ENCODE data around the gene CCDC186. TPM values are rescaled to one million over a fixed set of nuclear protein-coding genes. Genes with fewer than 3 reads are reported as not detected.

CCDC186 gene
- polyA plus RNA-seq, 1 donor from 2014 or later = 24.2 TPM

DNA sequence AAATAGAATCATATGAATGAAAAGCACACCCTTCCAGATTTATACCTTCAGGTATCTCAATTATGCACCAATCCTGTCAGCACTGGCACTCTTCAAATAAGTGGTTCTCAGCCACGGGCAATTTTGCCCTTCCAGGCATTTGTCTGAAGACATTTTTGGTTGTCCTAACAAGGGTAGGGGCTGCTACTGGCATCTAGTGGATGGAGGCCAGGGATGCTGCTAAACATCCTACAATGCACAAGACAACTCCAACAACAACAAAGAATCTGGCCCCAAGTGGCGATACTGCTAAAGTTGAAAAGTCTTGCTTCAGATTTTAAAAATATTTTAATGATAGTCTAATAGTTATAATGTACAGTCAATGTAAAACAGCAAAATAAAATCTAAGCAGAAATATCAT is 16.1 kb downstream of the CCDC186 start:
- Histone ChIP-seq H3F3A (ENCODE audit: insufficient read depth, low read length, poor library complexity, severe bottlenecking) (no peaks in the 10 kb centered on the region), H3K9me3 (ENCODE audit: low read length) (no peaks in the 10 kb centered on the region), H3K4me3 (ENCODE audit: low read length) (no peak overlapping the region), H3K79me2 (replicated peaks; ENCODE audit: insufficient read depth, low read length) (no peaks in the 10 kb centered on the region), H4K20me1 (ENCODE audit: insufficient read depth) (no peaks in the 10 kb centered on the region), H3K27me3 (ENCODE audit: insufficient read depth, low read depth, low read length) (no peaks in the 10 kb centered on the region), H3K9me2 (ENCODE audit: insufficient read depth, low read length) (no peaks in the 10 kb centered on the region), H3K9ac (ENCODE audit: low read length) (no peak overlapping the region), H3K27ac (ENCODE audit: low read length) (no peak overlapping the region), H2AFZ (ENCODE audit: low read depth, low read length) (no peak overlapping the region), H3K4me2 (ENCODE audit: low read length) (no peak overlapping the region), H3K36me3 (ENCODE audit: insufficient read depth, low read length) (peaks cover 4% of the 10 kb centered on the region)
- no peak for TF ChIP-seq EZH2 (IDR thresholded peaks at IDR 0.05; ENCODE audit: borderline replicate concordance, insufficient read depth, low read length, poor library complexity, severe bottlenecking)
- TF ChIP-seq SMC3 (conservative IDR thresholded peaks at IDR 0.05; ENCODE audit: poor library complexity) = no peak
- TF ChIP-seq EP300 (conservative IDR thresholded peaks at IDR 0.05; ENCODE audit: poor library complexity, severe bottlenecking) = no peak
- TF ChIP-seq RAD21 (conservative IDR thresholded peaks at IDR 0.05) = no peak
- no peak for TF ChIP-seq REST (IDR thresholded peaks at IDR 0.05; ENCODE audit: borderline replicate concordance)
- no peak for TF ChIP-seq CTCF (IDR thresholded peaks at IDR 0.05; ENCODE audit: poor library complexity, severe bottlenecking)
- no peak for TF ChIP-seq MXI1 (conservative IDR thresholded peaks at IDR 0.05; ENCODE audit: poor library complexity, severe bottlenecking)
- no peak for TF ChIP-seq POLR2AphosphoS5 (IDR thresholded peaks at IDR 0.05)
- TF ChIP-seq TAF1 (IDR thresholded peaks at IDR 0.05; ENCODE audit: low read depth) = no peak

- Histone ChIP-seq H3K4me2 (ENCODE audit: low read length) (no peak overlapping the region), H4K20me1 (ENCODE audit: insufficient read depth) (no peaks in the 10 kb centered on the region), H3K27me3 (ENCODE audit: insufficient read depth, low read depth, low read length) (no peaks in the 10 kb centered on the region), H2AFZ (ENCODE audit: low read depth, low read length) (no peak overlapping the region), H3F3A (ENCODE audit: insufficient read depth, low read length, poor library complexity, severe bottlenecking) (no peaks in the 10 kb centered on the region), H3K27ac (ENCODE audit: low read length) (no peak overlapping the region), H3K9me3 (ENCODE audit: low read length) (no peaks in the 10 kb centered on the region), H3K79me2 (replicated peaks; ENCODE audit: insufficient read depth, low read length) (no peaks in the 10 kb centered on the region), H3K4me3 (ENCODE audit: low read length) (no peak overlapping the region), H3K9ac (ENCODE audit: low read length) (no peak overlapping the region), H3K36me3 (ENCODE audit: insufficient read depth, low read length) (peaks cover 4% of the 10 kb centered on the region), H3K9me2 (ENCODE audit: insufficient read depth, low read length) (no peaks in the 10 kb centered on the region)
- TF ChIP-seq SMC3 (conservative IDR thresholded peaks at IDR 0.05; ENCODE audit: poor library complexity) = no peak
- TF ChIP-seq RAD21 (conservative IDR thresholded peaks at IDR 0.05) = no peak
- no peak for TF ChIP-seq EZH2 (IDR thresholded peaks at IDR 0.05; ENCODE audit: borderline replicate concordance, insufficient read depth, low read length, poor library complexity, severe bottlenecking)
- TF ChIP-seq REST (IDR thresholded peaks at IDR 0.05; ENCODE audit: borderline replicate concordance) = no peak
- TF ChIP-seq CTCF (IDR thresholded peaks at IDR 0.05; ENCODE audit: poor library complexity, severe bottlenecking) = no peak
- TF ChIP-seq MXI1 (conservative IDR thresholded peaks at IDR 0.05; ENCODE audit: poor library complexity, severe bottlenecking) = no peak
- no peak for TF ChIP-seq TAF1 (IDR thresholded peaks at IDR 0.05; ENCODE audit: low read depth)
- TF ChIP-seq EP300 (conservative IDR thresholded peaks at IDR 0.05; ENCODE audit: poor library complexity, severe bottlenecking) = no peak
- TF ChIP-seq POLR2AphosphoS5 (IDR thresholded peaks at IDR 0.05) = no peak
These were observed 22.1 kb downstream of the CCDC186 start for GRCh38 chr10:114151892-114152291.
